ENCODE data around the gene RAB32.
"Not testable (repeated sequence)": the region's sequence is repeated elsewhere in the genome, so short reads cannot be mapped to it uniquely, and the experiment has no call there.

Gene RAB32

GRCh38 chr6:146543211-146543939 is at the start of gene RAB32:
RAB32 (plus strand) TSS chr6:146543833; CDS start chr6:146543872, 39 bp downstream.
- DNase-seq = no peak

DNA sequence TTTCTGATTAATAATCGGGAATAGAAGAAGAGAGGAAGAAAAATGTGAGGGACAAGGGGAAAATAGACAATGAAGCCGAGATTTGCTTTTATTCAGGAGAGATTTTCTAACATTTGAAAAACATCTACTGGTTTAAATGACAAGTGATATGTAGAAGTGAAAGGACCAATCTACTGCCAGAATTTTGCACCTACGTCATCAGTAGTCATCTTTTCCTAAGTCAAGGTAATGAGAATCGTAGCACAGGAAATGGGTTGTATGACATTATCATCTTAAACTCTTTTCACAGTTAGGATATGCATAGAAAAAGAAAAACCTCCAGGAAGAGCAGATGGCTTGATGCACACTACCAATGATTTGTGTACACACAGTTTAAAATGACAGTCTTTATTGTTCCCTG is 45.3 kb upstream of the RAB32 start:
- DNase-seq = no peak

DNA sequence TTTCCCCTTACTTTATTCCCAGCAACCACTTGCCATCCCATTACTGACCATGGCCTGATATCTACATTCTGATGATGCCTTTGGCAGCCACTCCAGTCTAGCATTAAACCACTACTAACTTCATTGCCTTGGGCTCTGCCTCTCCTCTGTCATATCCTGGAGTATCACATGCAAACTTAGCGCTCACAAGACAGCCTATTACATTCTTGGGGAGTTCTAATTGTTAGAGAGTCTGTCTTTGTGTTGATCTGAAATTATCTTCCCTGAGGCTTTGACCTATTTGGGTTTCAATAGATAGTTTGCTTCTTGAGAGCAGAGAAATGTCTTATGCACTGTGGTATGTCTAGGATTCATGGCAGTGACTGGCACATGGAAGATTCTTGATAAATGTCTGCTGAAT is 40.5 kb upstream of the RAB32 start:
- no peak for DNase-seq

GRCh38 chr6:146515212-146515611 is 28.4 kb upstream of the RAB32 start:
- DNase-seq = no peak

- DNase-seq = no peak
Observed at GRCh38 chr6:146526192-146526591, 17.4 kb upstream of the RAB32 start.

DNA sequence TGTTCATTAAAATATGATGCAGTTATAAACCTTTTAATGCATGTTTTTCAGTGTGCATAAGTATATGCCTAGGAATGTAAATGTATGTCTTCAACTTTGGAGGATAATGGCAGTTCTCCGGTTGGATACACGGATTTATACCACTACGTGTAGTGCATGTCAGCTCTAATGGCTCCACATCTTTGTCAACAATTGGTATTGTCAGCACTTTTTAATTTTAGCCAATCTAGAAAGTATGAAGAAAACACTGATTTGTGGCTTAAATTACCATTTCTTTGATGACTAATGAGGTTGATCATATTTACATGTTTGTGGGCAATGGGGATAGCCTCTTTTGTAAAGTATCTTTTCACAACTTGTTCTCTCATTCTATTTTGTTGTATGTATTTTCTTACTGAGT is 10.9 kb upstream of the RAB32 start:
- DNase-seq = no peak

GRCh38 chr6:146542881-146543210 is 787 bp upstream of the RAB32 start:
- DNase-seq = no peak

DNA sequence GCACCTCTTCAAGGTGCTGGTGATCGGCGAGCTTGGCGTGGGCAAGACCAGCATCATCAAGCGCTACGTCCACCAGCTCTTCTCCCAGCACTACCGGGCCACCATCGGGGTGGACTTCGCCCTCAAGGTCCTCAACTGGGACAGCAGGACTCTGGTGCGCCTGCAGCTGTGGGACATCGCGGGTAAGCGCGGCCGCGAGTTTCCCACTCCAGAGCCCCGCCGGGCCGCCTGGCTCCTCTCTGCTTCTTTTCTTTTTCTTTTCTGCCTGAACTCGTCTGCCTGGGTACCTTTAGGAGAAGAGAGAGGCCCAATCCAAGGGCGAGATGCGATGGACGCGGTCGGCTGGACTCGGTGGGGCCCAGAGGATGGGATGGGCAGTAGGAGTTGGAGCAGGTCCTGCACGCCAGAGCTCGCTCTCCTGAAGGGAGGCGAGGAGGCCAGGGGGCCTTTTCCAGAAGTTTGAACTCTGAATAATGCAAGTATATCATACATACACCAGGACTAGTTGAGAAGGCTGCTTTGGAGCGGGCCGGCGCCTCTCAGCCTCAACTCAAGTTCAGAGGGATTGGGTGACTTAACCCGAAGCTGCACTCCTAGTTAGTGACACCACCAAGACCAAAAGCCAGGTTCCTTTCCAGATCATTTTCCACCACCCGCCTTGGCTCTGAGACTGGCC is 445 bp downstream of the RAB32 start:
- DNase-seq = no peak

GRCh38 chr6:146544616-146545182 is 1.1 kb downstream of the RAB32 start:
- DNase-seq = no peak

GRCh38 chr6:146545581-146545980 is 1.9 kb downstream of the RAB32 start:
- DNase-seq = no peak

DNA sequence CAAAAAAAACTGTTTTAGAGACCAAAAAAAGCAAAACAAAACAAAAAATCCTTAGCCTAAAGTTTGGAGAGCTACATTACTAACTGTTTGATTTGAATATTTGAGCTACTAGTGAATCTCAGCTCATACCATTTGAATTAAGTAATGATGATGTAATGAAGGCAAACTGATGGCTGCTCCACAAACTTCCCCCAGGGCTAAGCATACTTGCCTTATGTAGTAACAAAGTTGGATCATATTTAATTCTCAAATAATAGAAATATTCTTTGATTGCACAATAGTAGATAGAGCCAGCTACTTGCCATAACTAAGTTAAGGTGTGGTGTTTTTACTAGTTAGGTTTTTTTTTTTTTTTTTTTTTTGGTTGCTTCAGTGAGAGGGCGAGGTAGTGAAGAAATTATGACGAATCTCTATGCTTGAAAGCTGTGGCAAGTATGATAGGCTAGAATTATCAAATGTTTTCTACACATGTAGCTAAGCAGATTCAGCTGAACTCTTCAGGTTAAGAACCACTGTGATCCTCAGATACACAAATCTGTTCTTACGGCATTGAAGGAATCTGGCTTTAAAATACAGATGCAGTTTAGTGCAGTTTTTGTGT is 2.9 kb downstream of the RAB32 start:
- no peak for DNase-seq

DNA sequence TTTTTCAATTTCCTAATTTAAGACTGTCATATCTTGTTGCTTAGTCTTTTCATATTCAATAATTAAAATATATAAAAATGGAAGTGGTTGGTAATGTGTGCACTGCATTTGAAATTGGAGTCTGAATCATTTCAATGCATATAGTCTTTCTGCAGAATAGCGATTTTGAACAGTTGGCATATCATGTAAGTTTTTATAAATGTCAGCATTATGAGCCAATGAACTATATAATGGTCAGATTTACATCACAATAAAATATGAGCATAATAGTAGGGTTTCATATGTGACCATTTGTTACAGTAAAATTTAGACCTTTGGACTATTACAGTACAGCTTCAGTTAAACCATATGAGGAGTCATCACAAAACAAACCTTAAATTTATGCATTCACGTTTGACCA is 4.3 kb downstream of the RAB32 start:
- DNase-seq = no peak

GRCh38 chr6:146548898-146549374 is 5.3 kb downstream of the RAB32 start:
- DNase-seq = no peak

DNA sequence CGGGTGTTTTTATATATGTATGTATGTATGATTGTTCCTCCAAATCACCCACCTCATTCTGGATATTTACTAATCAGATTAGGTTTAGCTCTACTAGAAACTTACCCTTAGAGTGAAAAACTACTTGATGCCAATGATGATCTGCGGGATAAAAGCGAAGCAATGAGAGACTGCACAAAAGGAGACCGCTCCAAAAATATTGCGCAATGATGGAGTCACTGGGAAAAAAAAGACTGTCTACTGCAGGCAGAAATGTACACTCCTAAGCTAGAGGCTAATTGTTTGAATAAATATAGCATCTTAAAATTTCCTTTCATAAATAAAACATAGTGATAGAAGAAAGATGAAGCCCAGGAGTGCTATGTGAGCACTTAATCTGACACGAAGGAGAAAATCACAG is 7.3 kb downstream of the RAB32 start:
- no peak for DNase-seq

DNA sequence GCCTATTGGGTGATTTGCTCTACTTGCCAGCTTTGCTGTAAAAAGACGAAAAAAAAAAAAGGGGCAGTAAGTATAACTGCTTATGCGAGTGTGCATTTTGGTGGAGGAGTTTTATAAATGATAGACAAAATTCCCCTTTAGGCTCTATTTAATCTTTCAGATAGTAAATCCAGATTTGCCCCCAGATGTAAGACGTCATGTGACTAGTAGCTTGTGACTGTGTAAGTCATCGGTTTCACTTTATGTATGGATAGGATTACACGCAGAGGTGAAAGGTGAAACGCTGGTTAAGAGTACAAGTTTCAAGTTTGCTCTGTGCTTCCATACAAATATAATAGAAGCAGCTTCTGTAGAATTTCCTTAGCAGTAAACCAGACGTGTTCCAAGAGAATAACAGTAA is 7.9 kb downstream of the RAB32 start:
- DNase-seq = no peak

DNA sequence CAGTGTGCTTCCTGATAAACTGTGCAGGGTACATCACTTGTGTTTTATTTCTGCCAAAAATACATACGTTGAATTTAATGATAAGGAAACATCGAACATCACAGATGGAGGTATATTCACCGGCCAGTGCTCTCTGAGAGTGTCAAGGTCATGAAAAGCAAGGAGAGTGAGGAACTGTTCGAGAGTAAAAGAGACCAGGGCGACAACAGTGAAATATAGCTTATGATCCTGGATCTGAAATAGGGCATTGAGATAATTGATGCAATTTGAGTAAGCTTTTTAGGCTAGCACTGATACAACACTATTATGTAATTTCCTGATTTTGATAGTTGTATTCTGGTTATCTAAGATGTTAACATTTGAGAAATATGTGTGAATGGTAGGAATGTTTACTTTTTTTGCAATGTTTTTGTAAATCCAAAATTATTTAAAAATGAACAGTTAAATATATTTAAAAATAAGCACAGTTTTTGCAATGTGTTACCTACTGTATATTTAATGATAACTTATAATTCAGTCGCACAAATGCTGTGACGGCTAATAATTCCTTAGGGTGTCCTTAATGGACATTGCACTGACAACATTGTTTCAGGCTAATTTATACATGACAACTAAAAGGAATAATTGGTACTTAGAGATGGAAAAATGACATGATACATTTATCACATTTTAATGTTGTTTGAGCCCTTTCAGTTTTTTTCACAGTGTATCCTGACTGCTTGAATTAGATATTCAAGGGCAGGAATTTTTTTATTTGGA is 9.9 kb downstream of the RAB32 start:
- no peak for DNase-seq

DNA sequence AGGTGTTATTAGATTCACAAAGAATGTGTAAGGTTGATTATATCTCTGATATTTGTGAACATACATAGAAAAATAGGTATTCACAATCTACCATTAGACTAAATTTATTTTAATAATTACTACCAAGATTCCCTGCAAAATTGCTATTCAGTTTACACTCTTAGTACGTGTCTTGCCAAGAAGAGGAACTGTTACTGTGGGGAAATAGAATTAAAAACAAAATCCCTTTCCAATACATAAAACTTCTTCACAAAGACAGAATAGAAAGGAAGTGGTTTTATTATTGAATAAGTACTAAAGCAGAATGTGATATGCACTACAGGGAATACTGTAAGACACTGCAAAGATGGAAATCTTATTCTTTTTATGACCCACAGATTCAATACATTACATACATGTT is 17.0 kb downstream of the RAB32 start:
- DNase-seq = no peak

GRCh38 chr6:146566661-146567060 is 23.0 kb downstream of the RAB32 start:
- not testable (repeated sequence) for DNase-seq

DNA sequence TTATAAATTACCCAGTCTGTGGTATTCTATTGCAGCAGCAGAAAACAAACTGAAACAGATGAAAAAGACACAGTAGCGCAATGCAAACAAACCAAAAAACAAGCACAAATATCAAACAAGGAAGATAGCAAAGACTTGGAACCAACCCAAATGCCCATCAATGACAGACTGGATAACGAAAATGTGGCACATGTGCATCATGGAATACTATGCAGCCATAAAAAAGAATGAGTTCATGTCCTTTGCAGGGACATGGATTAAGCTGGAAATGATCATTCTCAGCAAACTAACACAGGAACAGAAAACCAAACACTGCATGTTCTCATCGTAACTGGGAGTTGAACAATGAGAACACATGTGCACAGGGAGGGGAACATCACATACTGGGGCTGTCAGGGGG is 25.0 kb downstream of the RAB32 start:
- not testable (repeated sequence) for DNase-seq

- DNase-seq = no peak
Observed at GRCh38 chr6:146574211-146574610, 30.6 kb downstream of the RAB32 start.

DNA sequence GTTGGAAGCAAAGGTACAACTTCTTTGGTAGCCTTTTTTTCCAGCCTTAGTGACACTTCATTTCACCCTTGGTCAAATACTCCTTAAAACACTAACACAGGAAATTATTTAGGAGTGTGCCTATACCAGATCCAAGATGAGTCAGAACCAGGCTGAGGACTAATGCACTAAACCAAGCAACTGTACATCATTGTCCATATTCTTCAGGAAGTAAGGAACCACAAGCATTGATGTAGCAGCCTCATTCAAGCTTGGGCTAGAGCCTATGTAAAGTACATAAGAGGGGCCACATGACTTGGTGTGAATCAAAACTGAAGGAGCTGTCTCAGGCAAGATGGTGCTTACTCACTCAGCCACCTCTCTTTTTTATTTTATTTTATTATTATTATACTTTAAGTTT is 34.4 kb downstream of the RAB32 start:
- DNase-seq = no peak

- DNase-seq = no peak
Observed at GRCh38 chr6:146581968-146582367, 38.3 kb downstream of the RAB32 start.

DNA sequence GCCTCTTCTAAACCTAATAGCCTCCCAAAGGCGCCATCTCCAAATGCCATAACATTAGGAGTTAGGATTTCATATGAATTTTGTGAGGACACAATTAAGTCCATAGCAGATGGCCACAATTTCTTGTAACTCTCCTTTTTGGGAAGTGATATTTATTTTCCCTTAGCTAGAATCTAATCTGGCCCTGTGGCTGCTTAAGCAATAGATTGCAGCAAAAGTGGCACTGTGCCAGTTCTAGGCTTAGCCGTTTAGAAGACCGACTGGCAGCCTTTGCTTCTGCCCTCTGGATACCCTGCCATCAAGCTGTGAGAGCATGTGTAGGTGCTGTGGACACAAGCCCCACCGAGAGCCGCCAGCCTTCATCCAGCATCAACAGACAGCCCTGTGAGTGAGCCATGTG is 39.2 kb downstream of the RAB32 start:
- DNase-seq = peak in 1 of 2 experiments; percentile 6
